NB4 (cell line): ENCODE measurements around the gene MMS22L.

Experiments
- DNase-seq: peaks from one replicate; pipeline ENCODE4 v3.0.0; 2010; ENCODE audit warnings: low read depth
- H3K4me3 ChIP-seq: one replicate; pipeline ENCODE4 v1.5.1; 2011; ENCODE audit warnings: mild to moderate bottlenecking, low read depth, low read length, moderate library complexity
- MAX ChIP-seq: IDR thresholded peaks from 2 replicates; pipeline ENCODE4 v1.6.1; 2011; ENCODE audit warnings: low read depth, low read length
- MYC ChIP-seq: IDR thresholded peaks from 2 replicates; pipeline ENCODE4 v1.6.1; 2011; ENCODE audit warnings: low read depth, low read length
- POLR2A ChIP-seq: IDR thresholded peaks from 2 replicates; pipeline ENCODE4 v1.6.1; 2011; ENCODE audit warnings: mild to moderate bottlenecking; ENCODE audit not compliant: insufficient read length; ENCODE audit errors: extremely low read depth
- TF ChIP-seq, protein P1 (sequence below): IDR thresholded peaks from one replicate; pipeline ENCODE4 v1.5.1; 2012; ENCODE audit warnings: low read depth, low read length

MMS22L gene

GRCh38 chr6:97282726-97283617, at the start of gene MMS22L:
TSS of gene MMS22L (minus strand) at chr6:97283216. CDS start at chr6:97282477, 739 bp downstream.
- DNase-seq: peak; percentile 96
- TF ChIP-seq POLR2A: peak; percentile 49
- TF ChIP-seq, protein P1, sequence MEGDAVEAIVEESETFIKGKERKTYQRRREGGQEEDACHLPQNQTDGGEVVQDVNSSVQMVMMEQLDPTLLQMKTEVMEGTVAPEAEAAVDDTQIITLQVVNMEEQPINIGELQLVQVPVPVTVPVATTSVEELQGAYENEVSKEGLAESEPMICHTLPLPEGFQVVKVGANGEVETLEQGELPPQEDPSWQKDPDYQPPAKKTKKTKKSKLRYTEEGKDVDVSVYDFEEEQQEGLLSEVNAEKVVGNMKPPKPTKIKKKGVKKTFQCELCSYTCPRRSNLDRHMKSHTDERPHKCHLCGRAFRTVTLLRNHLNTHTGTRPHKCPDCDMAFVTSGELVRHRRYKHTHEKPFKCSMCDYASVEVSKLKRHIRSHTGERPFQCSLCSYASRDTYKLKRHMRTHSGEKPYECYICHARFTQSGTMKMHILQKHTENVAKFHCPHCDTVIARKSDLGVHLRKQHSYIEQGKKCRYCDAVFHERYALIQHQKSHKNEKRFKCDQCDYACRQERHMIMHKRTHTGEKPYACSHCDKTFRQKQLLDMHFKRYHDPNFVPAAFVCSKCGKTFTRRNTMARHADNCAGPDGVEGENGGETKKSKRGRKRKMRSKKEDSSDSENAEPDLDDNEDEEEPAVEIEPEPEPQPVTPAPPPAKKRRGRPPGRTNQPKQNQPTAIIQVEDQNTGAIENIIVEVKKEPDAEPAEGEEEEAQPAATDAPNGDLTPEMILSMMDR: no peak
- peak; percentile 40; the same call in 1 of the 2 replicates for TF ChIP-seq MAX
- TF ChIP-seq MYC: peak; percentile 50
- peak within 1 kb of the TSS; percentile 84 for H3K4me3 ChIP-seq

- H3K4me3 ChIP-seq: no peak overlapping the region
- DNase-seq: no peak
- TF ChIP-seq MYC: no peak
- TF ChIP-seq, protein P1: no peak
- no peak for TF ChIP-seq POLR2A
- no peak for TF ChIP-seq MAX
Observed at GRCh38 chr6:97322811-97323210, 39.8 kb upstream of the MMS22L start.

- H3K4me3 ChIP-seq: no peak overlapping the region
- TF ChIP-seq MYC (no peak), POLR2A (no peak), MAX (no peak)
- TF ChIP-seq, protein P1: no peak
- no peak for DNase-seq
Observed at GRCh38 chr6:97322226-97322625, 39.2 kb upstream of the MMS22L start.

GRCh38 chr6:97316978-97317377, 34.0 kb upstream of the MMS22L start:
- no peak overlapping the region for H3K4me3 ChIP-seq
- TF ChIP-seq MAX (no peak), MYC (no peak), POLR2A (no peak)
- TF ChIP-seq, protein P1: no peak
- no peak for DNase-seq

DNA sequence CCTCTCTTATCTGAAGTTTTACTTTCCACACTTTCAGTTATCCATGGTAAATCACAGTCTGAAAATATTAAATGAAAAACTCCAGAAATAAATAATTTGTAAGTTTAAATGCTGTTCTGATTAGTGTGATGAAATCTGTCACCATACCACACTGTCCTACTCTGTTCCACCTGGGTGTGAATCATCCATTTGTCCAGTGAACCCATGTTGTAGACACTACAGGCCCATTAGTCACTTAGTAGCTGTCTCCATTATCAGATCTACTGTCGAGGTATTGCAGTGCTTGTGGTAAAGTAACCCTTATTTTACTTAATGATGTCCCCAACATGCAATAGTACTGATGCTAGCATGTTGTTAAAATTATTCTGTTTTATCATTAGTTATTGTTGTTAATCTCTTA, 29.2 kb upstream of the MMS22L start:
- DNase-seq: no peak
- TF ChIP-seq, protein P1: no peak
- no peak for TF ChIP-seq POLR2A
- no peak overlapping the region for H3K4me3 ChIP-seq
